Endothelial cell of umbilical vein (primary cell): Measurements from ENCODE around the gene CLEC4D. TPM values are rescaled to one million over a fixed set of nuclear protein-coding genes. Genes with fewer than 3 reads are reported as not detected.

Source experiments
- BruUV-seq: library from RNA; stranded (reverse); fragments of 400-500 nt; replicated peaks from 2 replicates; lab custom pipeline; 2021; lab: Mats Ljungman, UMichigan
- CTCF ChIA-PET: fragments of 300-600, 350-600 bp; sonication (Branson Sonifier 250); formaldehyde crosslinking; loops from one replicate; lab custom pipeline; 2021; ENCODE audit warnings: antibody characterized with exemption, inconsistent platforms; lab: Charles Lee
- POLR2A ChIA-PET: fragments of 300-600, 350-600 bp; sonication (Branson Sonifier 250); formaldehyde crosslinking; loops from one replicate; lab custom pipeline; 2021; ENCODE audit warnings: antibody characterized with exemption, inconsistent platforms; lab: Charles Lee
- DNase-seq: peaks from one replicate; pipeline ENCODE4 v3.0.0-alpha.2; 2011; ENCODE audit warnings: low read depth, low spot score
- FAIRE-seq: peaks from 2 replicates; lab custom pipeline; 2011; peaks lifted over from hg19 to GRCh38; lab: Jason Lieb, UNC
- H2AFZ ChIP-seq: 2 replicates; pipeline ENCODE4 v1.6.0; 2012; ENCODE audit warnings: low read depth, low read length, control low read depth, inconsistent platforms
- H3K27ac ChIP-seq: 2 replicates; pipeline ENCODE4 v1.5.1; 2011; ENCODE audit warnings: low read depth, mild to moderate bottlenecking, control low read depth, low read length, moderate library complexity; ENCODE audit not compliant: insufficient read depth
- H3K27me3 ChIP-seq, 2 experiments: 2 replicates each; pipeline versions ENCODE4 v1.6.0 to v1.6.1; 2011; ENCODE audit warnings: low read length in 2 of 2, mixed read lengths in 1 of 2; ENCODE audit not compliant: control insufficient read depth in 2 of 2, insufficient read depth in 2 of 2
- H3K36me3 ChIP-seq, 2 experiments: 2 replicates in 1 of 2; 3 replicates in 1 of 2; pipeline ENCODE4 v1.5.1; 2011; ENCODE audit warnings: low read length in 2 of 2, mild to moderate bottlenecking in 1 of 2, moderate library complexity in 1 of 2; ENCODE audit not compliant: control insufficient read depth in 2 of 2, insufficient read depth in 2 of 2; ENCODE audit errors: extremely low read depth in 1 of 2
- H3K4me1 ChIP-seq: 3 replicates; pipeline ENCODE4 v1.5.1; 2011; ENCODE audit warnings: mild to moderate bottlenecking, low read length; ENCODE audit not compliant: control insufficient read depth, insufficient read depth; ENCODE audit errors: extremely low read depth
- H3K4me2 ChIP-seq: 2 replicates; pipeline ENCODE4 v1.6.1; 2011; ENCODE audit warnings: low read length, control low read depth, mixed read lengths; ENCODE audit not compliant: insufficient read depth
- H3K4me3 ChIP-seq, 3 experiments: fragments of 200-600 bp in 1 of 3; sonication (generic), shearing (Covaris generic) in 1 of 3; replicated peaks in 1 of 3; 2 replicates each; pipeline ENCODE4 v1.5.1; 2011 to 2016; ENCODE audit warnings: control low read depth in 3 of 3, low read length in 3 of 3, mild to moderate bottlenecking in 2 of 3, inconsistent platforms in 1 of 3, low read depth in 1 of 3, moderate library complexity in 1 of 3; ENCODE audit not compliant: insufficient read depth in 1 of 3
- H3K79me2 ChIP-seq: 2 replicates; pipeline ENCODE4 v1.6.0; 2012; ENCODE audit warnings: low read length, inconsistent platforms; ENCODE audit not compliant: control insufficient read depth, insufficient read depth
- H3K9ac ChIP-seq: replicated peaks from 2 replicates; pipeline ENCODE3; 2011; ENCODE audit warnings: low read length, control low read depth; ENCODE audit not compliant: insufficient read depth; ENCODE audit errors: extremely low read depth
- H3K9me1 ChIP-seq: replicated peaks from 3 replicates; pipeline ENCODE4 v1.6.0; 2011; ENCODE audit warnings: mild to moderate bottlenecking, low read length; ENCODE audit not compliant: control insufficient read depth, insufficient read depth; ENCODE audit errors: extremely low read depth
- H3K9me3 ChIP-seq: replicated peaks from 2 replicates; pipeline ENCODE4 v1.5.1; 2012; ENCODE audit warnings: low read length, inconsistent platforms; ENCODE audit not compliant: control insufficient read depth, insufficient read depth
- H4K20me1 ChIP-seq: replicated peaks from 2 replicates; pipeline ENCODE3; 2011; ENCODE audit warnings: mild to moderate bottlenecking, low read length; ENCODE audit not compliant: control insufficient read depth, insufficient read depth; ENCODE audit errors: extremely low read depth
- CTCF ChIP-seq, 2 donors: IDR thresholded peaks; 1 replicate in 1 of 2; 2 replicates in 1 of 2; pipeline ENCODE4 v1.5.1; 2011; ENCODE audit warnings: low read length in 2 of 2, mild to moderate bottlenecking in 2 of 2, moderate library complexity in 2 of 2, control low read depth in 1 of 2, inconsistent platforms in 1 of 2, low read depth in 1 of 2; ENCODE audit not compliant: insufficient read depth in 1 of 2; ENCODE audit errors: extremely low read depth in 1 of 2
- EZH2 ChIP-seq: IDR thresholded peaks from 2 replicates; pipeline ENCODE4 v1.6.1; 2012; ENCODE audit warnings: borderline replicate concordance, low read depth, mild to moderate bottlenecking, moderate library complexity, low read length, inconsistent platforms; ENCODE audit not compliant: severe bottlenecking
- FOS ChIP-seq: IDR thresholded peaks from 2 replicates; pipeline ENCODE4 v1.6.1; 2011; ENCODE audit warnings: mild to moderate bottlenecking, low read length, moderate library complexity, borderline replicate concordance; ENCODE audit not compliant: insufficient read depth
- GATA2 ChIP-seq: IDR thresholded peaks from 2 replicates; pipeline ENCODE4 v1.7.0; 2011; ENCODE audit warnings: low read depth, mild to moderate bottlenecking, moderate library complexity, mixed read lengths, low read length; ENCODE audit not compliant: insufficient read length, insufficient read depth
- JUN ChIP-seq: IDR thresholded peaks from 2 replicates; pipeline ENCODE4 v1.6.1; 2011; ENCODE audit warnings: borderline replicate concordance, low read depth; ENCODE audit not compliant: insufficient read length, insufficient read depth
- MAX ChIP-seq: IDR thresholded peaks from 2 replicates; pipeline ENCODE4 v1.6.1; 2011; ENCODE audit not compliant: insufficient read depth, insufficient read length
- MYC ChIP-seq: IDR thresholded peaks from one replicate; pipeline ENCODE4 v1.6.1; 2011; ENCODE audit warnings: mild to moderate bottlenecking, low read depth, low read length
- POLR2A ChIP-seq: IDR thresholded peaks from 2 replicates; pipeline ENCODE4 v1.6.1; 2012; ENCODE audit warnings: low read depth, mild to moderate bottlenecking, control low read depth, low read length
- POLR2AphosphoS5 ChIP-seq: IDR thresholded peaks from 2 replicates; pipeline ENCODE4 v1.6.1; 2012; ENCODE audit warnings: low read depth, mild to moderate bottlenecking, control low read depth, low read length, moderate library complexity; ENCODE audit not compliant: insufficient read depth
- dilution Hi-C: fragments of 300-500 bp; cut with MboI; formaldehyde crosslinking; loops from one replicate; pipeline ENCODE4 v1.15.0; 2019; ENCODE audit warnings: low sequenced_read_pairs; ENCODE audit not compliant: extremely low pct_ligation_motif_present
- intact Hi-C: fragments of 100-400 bp; cut with micrococcal nuclease; formaldehyde crosslinking; loops from one replicate; pipeline ENCODE4 v1.10.0; 2022
- polyA plus RNA-seq, 4 experiments: library from polyadenylated mRNA; depleted of rRNA in 3 of 4; stranded (reverse) in 3 of 4; unstranded in 1 of 4; fragments of >200 nt; gene quantifications; 2 replicates each; pipeline versions ENCODE4 v1.2.1 to v1.2.3, GENCODE V29; 2011 to 2012; ENCODE audit warnings: missing spikeins in 1 of 4
- total RNA-seq: library from RNA; stranded (reverse); gene quantifications from 2 replicates; pipeline ENCODE4 v1.2.3, GENCODE V29; 2021

CLEC4D gene
- total and polyA plus RNA-seq, 2 donors (not counting 3 experiments of a cell fraction or from before 2014, with no cell fraction given) = not detected

DNA sequence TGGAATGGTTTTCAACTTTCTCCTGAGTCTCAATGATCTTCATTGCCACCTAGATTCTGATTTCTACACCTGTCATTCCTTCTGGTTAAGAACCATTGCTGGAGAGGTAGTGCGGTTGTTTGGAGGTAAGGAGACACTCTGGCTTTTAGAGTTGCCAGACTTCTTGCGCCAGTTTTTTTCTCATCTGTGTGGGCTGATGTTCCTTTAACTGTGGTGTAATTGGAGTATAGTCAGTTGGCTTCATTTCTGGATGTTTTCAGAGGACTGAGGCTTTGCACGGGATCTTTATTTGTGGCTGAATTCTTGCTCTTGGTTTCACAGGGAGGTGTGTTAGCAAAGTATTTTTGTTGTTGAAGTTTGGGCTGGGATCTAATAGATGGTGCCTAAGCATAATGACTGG lies 5.7 kb upstream of the CLEC4D start:
- BruUV-seq = no TSS peak

More for the DNA sequence above, 5.7 kb upstream of the CLEC4D start:
- no peak for DNase-seq
- dilution Hi-C loops = no loop called here
- H3K9me3 ChIP-seq = no peaks in the 10 kb centered on the region
- H4K20me1 ChIP-seq = no peaks in the 10 kb centered on the region
- TF ChIP-seq POLR2A (no peak), MAX (no peak), GATA2 (no peak), CTCF (IDR thresholded peaks at IDR 0.05; ENCODE audit: extremely low read depth in 1 of 2, insufficient read depth in 1 of 2, low read depth in 1 of 2, low read length in 2 of 2) (no peak), FOS (no peak), JUN (no peak), EZH2 (no peak), MYC (no peak), POLR2AphosphoS5 (no peak)
- no peak overlapping the region for H3K9ac ChIP-seq
- ChIA-PET CTCF (interaction anchor here (1.0 kb wide), 1 partner anchor 36 kb away, joined by 3 read pairs; no protein-coding TSS in a partner anchor), POLR2A (no interaction called here)
- intact Hi-C loops = no loop called here
- H3K9me1 ChIP-seq = no peaks in the 10 kb centered on the region
- no peak for FAIRE-seq
- H3K4me2 ChIP-seq = no peak overlapping the region
- H3K4me3 ChIP-seq = no peak overlapping the region
- H2AFZ ChIP-seq = no peak overlapping the region
- H3K27me3 ChIP-seq = peaks cover 0 to 4% of the 10 kb centered on the region in 2 experiments
- no peak overlapping the region for H3K27ac ChIP-seq
- no peaks in the 10 kb centered on the region for H3K36me3 ChIP-seq
- no peaks in the 10 kb centered on the region for H3K4me1 ChIP-seq
- no peaks in the 10 kb centered on the region for H3K79me2 ChIP-seq
